ENCODE data around the gene USP33. TPM values are rescaled to one million over a fixed set of nuclear protein-coding genes. Genes with fewer than 3 reads are reported as not detected.
"Not testable (repeated sequence)": the region's sequence is repeated elsewhere in the genome, so short reads cannot be mapped to it uniquely, and the experiment has no call there.

Gene USP33
- total RNA-seq, 4 donors from 2014 or later, result 63.8 to 146 (median 98.3) TPM

DNA sequence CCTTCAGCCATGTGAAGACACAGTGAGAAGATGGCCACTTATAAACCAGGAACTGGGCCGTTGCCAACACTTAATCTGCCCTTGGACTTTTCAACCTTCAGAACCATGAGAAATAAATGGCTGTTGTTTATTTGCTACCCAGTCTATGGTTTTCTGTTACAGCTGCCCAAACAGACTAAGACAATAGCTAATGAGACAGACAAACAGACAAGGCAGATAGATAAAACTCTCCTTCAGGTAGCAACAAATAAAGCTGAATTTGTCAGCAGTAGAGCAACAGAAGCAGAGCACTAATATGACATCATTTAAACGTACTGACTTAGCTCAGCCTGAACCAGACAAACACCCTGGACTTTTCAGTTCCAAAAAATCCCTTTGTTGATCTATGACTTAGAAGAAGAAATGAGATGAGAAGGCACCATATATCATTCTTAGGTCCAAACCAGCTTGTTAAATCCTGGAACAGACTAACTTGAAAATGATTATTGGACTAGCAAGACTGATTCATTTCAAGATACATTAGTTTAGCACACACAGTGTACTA lies 104.1 kb downstream of the USP33 start:
- DNase-seq (ENCODE audit: low spot score), result no peak
- TF ChIP-seq, protein P1, sequence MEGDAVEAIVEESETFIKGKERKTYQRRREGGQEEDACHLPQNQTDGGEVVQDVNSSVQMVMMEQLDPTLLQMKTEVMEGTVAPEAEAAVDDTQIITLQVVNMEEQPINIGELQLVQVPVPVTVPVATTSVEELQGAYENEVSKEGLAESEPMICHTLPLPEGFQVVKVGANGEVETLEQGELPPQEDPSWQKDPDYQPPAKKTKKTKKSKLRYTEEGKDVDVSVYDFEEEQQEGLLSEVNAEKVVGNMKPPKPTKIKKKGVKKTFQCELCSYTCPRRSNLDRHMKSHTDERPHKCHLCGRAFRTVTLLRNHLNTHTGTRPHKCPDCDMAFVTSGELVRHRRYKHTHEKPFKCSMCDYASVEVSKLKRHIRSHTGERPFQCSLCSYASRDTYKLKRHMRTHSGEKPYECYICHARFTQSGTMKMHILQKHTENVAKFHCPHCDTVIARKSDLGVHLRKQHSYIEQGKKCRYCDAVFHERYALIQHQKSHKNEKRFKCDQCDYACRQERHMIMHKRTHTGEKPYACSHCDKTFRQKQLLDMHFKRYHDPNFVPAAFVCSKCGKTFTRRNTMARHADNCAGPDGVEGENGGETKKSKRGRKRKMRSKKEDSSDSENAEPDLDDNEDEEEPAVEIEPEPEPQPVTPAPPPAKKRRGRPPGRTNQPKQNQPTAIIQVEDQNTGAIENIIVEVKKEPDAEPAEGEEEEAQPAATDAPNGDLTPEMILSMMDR (IDR thresholded peaks at IDR 0.05), result no peak
- no peak for ATAC-seq (ENCODE audit: low FRiP score)

DNA sequence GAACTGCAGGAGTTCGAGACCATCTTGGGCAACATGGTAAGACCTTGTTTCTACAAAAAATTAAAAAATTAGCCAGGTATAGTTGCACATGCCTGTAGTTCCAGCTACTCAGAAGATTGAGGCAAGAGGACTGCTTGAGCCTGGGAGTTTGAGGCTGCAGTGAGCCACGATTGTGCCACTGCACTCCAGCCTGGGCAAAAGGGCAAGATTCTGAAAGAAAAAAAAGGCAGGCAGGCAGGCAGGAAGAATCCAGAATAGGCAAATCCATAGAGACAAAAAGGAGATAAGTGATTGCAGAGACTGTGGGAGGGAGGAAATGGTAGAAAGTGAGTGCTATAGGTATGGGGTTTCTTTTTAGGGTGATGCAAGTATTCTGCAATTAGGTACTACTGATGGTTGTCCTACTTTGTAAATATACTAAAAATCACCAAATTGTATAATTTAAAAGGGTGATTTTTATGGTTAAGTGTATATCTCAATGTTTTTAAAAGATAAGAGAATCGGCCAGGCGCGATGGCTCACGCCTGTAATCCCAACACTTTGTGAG lies 106.6 kb downstream of the USP33 start:
- TF ChIP-seq, protein P1 (IDR thresholded peaks at IDR 0.05), result no peak
- DNase-seq (ENCODE audit: low spot score) (no peak), ATAC-seq (ENCODE audit: low FRiP score) (no peak)

DNA sequence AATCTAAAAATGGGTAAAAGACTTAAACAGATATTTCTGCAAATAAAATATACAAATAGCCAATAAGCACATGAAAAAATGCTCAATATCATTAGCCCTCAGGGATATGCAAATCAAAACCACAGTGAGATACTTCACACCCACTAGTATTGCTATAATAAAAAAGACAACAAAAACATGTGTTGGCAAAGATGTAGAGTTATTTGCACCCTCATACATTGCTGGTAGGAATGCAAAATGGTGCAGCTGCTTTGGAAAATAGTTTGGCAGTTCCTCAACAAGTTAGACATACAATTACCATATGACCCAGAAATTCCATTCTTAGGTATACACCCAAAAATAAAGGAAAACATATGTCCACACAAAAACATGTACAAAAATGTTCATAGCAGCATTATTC lies 107.4 kb downstream of the USP33 start:
- no peak for ATAC-seq (ENCODE audit: low FRiP score)
- TF ChIP-seq, protein P1 (IDR thresholded peaks at IDR 0.05), result no peak
- no peak for DNase-seq (ENCODE audit: low spot score)

DNA sequence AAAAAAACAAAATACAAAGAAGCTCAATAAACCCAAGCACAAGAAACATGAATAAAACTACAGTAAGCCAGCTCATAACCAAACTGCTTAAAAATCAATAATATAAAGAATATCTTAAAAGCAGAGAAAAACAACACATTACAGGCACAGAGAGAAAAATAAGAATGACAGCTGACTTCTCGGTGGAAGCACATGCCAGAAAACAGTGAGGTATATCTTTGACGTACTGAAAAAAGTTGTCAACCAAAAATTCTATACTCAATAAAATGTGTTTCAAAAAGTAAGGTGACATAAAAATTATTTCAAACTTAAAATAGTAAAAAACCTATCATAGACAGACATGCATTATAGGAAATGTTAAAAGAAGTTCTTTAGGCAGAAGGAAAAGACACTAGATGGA lies 110.5 kb downstream of the USP33 start:
- ATAC-seq (ENCODE audit: low FRiP score) (no peak), DNase-seq (ENCODE audit: low spot score) (no peak)

DNA sequence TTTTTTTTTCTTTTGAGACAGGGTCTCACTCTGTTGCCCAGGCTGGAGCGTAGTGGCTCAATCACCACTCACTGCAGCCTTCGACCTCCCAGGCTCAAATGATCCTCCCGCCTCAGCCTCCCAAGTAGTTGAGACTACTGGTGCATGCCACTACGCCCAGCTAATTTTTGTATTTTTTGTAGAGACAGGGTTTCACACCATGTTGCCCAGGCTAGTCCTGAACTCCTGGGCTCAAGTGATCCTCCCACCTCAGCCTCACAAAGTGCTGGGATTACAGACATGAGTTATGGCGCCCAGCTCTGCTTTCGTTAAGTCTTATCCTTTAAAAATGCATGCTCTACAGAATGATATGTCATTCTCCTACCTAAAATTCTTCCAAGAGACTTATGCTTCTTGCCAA lies 113.4 kb downstream of the USP33 start:
- ATAC-seq (ENCODE audit: low FRiP score); DNase-seq (ENCODE audit: low spot score): not testable (repeated sequence)

More for the DNA sequence above, 110.5 kb downstream of the USP33 start:
- TF ChIP-seq, protein P1 (IDR thresholded peaks at IDR 0.05), result no peak

Other genes starting within 250 kb of the USP33 start
- 10 to 100 TPM; 41.2 to 78.7 (median 53.2) TPM for gene ZZZ3, start 77.2 kb downstream of the USP33 start, total RNA-seq
- 10 to 100 TPM; 11.9 to 19.7 (median 14.7) TPM for gene MIGA1, start 19.8 kb upstream of the USP33 start, total RNA-seq
- 10 to 100 TPM; 14.7 to 30.9 (median 19.0) TPM for gene NEXN, start 128.8 kb upstream of the USP33 start, total RNA-seq
- gene FUBP1, start 219.2 kb upstream of the USP33 start, total RNA-seq, result 100 to 1,000 TPM in 2 of 4 donors, 10 to 100 TPM in 2; 70.2 to 152 (median 94.4) TPM
- 10 to 100 TPM; 32.1 to 50.4 (median 41.0) TPM for gene DNAJB4, start 245.1 kb upstream of the USP33 start, total RNA-seq

Data from omental fat pad (tissue), 4 donors.